A673 (cell line): ENCODE data around the gene USP12.

Source experiments
- EZH2 ChIP-seq: fragments of 200-600 bp; sonication (generic); IDR thresholded peaks from 2 replicates; pipeline ENCODE4 v1.6.1; 2017; ENCODE audit warnings: borderline replicate concordance, low read depth, mild to moderate bottlenecking, mixed read lengths, antibody characterized with exemption, low read length; ENCODE audit not compliant: poor library complexity, severe bottlenecking
- TF ChIP-seq, protein P1 (sequence below): fragments of 300-800, 200-600 bp; sonication (generic); conservative IDR thresholded peaks from 2 replicates; pipeline ENCODE4 v1.5.1; 2017; ENCODE audit warnings: low read depth, mild to moderate bottlenecking, antibody characterized with exemption, low read length, moderate library complexity, mixed read lengths

GRCh38 chr13:27120011-27120410, 51.6 kb downstream of the USP12 start:
- TF ChIP-seq, protein P1, sequence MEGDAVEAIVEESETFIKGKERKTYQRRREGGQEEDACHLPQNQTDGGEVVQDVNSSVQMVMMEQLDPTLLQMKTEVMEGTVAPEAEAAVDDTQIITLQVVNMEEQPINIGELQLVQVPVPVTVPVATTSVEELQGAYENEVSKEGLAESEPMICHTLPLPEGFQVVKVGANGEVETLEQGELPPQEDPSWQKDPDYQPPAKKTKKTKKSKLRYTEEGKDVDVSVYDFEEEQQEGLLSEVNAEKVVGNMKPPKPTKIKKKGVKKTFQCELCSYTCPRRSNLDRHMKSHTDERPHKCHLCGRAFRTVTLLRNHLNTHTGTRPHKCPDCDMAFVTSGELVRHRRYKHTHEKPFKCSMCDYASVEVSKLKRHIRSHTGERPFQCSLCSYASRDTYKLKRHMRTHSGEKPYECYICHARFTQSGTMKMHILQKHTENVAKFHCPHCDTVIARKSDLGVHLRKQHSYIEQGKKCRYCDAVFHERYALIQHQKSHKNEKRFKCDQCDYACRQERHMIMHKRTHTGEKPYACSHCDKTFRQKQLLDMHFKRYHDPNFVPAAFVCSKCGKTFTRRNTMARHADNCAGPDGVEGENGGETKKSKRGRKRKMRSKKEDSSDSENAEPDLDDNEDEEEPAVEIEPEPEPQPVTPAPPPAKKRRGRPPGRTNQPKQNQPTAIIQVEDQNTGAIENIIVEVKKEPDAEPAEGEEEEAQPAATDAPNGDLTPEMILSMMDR = no peak
- no peak for TF ChIP-seq EZH2
